Endothelial cell (in vitro differentiated cells): ENCODE data around the gene HIPK1. TPM values are rescaled to one million over a fixed set of nuclear protein-coding genes. Genes with fewer than 3 reads are reported as not detected.

Experiments used
- DNase-seq: peaks from one replicate; pipeline ENCODE4 v3.0.0; 2021; ENCODE audit warnings: low spot score
- H3K27ac Mint-ChIP-seq: one replicate; pipeline ENCODE4 v1.8.0; 2021; ENCODE audit warnings: mixed read lengths, inconsistent platforms; ENCODE audit not compliant: unreplicated experiment
- H3K27me3 Mint-ChIP-seq: one replicate; pipeline ENCODE4 v1.8.0; 2021; ENCODE audit warnings: mild to moderate bottlenecking, moderate library complexity, mixed read lengths, inconsistent platforms; ENCODE audit not compliant: unreplicated experiment
- H3K36me3 Mint-ChIP-seq: one replicate; pipeline ENCODE4 v1.8.0; 2021; ENCODE audit warnings: mild to moderate bottlenecking, low read depth, mixed read lengths, inconsistent platforms; ENCODE audit not compliant: unreplicated experiment
- H3K4me1 Mint-ChIP-seq: one replicate; pipeline ENCODE4 v1.8.0; 2021; ENCODE audit warnings: mild to moderate bottlenecking, mixed read lengths, inconsistent platforms; ENCODE audit not compliant: unreplicated experiment
- H3K4me3 Mint-ChIP-seq: one replicate; pipeline ENCODE4 v1.8.0; 2021; ENCODE audit warnings: mild to moderate bottlenecking, mixed read lengths, inconsistent platforms; ENCODE audit not compliant: unreplicated experiment
- H3K9me3 Mint-ChIP-seq: one replicate; pipeline ENCODE4 v1.8.0; 2021; ENCODE audit warnings: mixed read lengths, inconsistent platforms; ENCODE audit not compliant: unreplicated experiment
- CTCF ChIP-seq: fragments of 200-600 bp; sonication (generic); IDR thresholded peaks from one replicate; pipeline ENCODE4 v1.5.0; 2021; ENCODE audit warnings: antibody characterized with exemption; ENCODE audit not compliant: unreplicated experiment
- total RNA-seq: library from RNA; stranded (reverse); fragmentation: NEBNext Ultra II Directional; extraction: Animal tissue kit (Norgen Biotek cat#: 25700); gene quantifications from one replicate; pipeline ENCODE4 v1.2.1, GENCODE V29; 2021; ENCODE audit not compliant: unreplicated experiment

Gene HIPK1
- total RNA-seq, 1 donor from 2014 or later, result 56.6 TPM

GRCh38 chr1:113935970-113936369, 6.8 kb downstream of the HIPK1 start:
- Mint-ChIP-seq H3K27me3 (peaks cover under 1% of the 10 kb centered on the region), H3K4me3 (no peak overlapping the region), H3K9me3 (no peaks in the 10 kb centered on the region), H3K27ac (no peak overlapping the region), H3K36me3 (peaks cover 4% of the 10 kb centered on the region), H3K4me1 (peaks cover 32% of the 10 kb centered on the region)
- no peak for DNase-seq
- TF ChIP-seq CTCF, result no peak

- H3K36me3 Mint-ChIP-seq, result peaks cover 7% of the 10 kb centered on the region
- DNase-seq, result no peak
- peaks cover 23% of the 10 kb centered on the region for H3K4me1 Mint-ChIP-seq
- no peak for TF ChIP-seq CTCF
- H3K9me3 Mint-ChIP-seq, result no peaks in the 10 kb centered on the region
- H3K27me3 Mint-ChIP-seq, result no peaks in the 10 kb centered on the region
- H3K4me3 Mint-ChIP-seq, result no peak overlapping the region
- H3K27ac Mint-ChIP-seq, result no peak overlapping the region
These were observed 8.0 kb downstream of the HIPK1 start for GRCh38 chr1:113937146-113937545.

GRCh38 chr1:113938192-113938591, 9.1 kb downstream of the HIPK1 start:
- Mint-ChIP-seq H3K4me1 (peaks cover 18% of the 10 kb centered on the region), H3K27me3 (no peaks in the 10 kb centered on the region), H3K36me3 (peaks cover 10% of the 10 kb centered on the region), H3K4me3 (no peak overlapping the region), H3K27ac (no peak overlapping the region), H3K9me3 (no peaks in the 10 kb centered on the region)
- DNase-seq, result no peak
- TF ChIP-seq CTCF, result no peak

DNA sequence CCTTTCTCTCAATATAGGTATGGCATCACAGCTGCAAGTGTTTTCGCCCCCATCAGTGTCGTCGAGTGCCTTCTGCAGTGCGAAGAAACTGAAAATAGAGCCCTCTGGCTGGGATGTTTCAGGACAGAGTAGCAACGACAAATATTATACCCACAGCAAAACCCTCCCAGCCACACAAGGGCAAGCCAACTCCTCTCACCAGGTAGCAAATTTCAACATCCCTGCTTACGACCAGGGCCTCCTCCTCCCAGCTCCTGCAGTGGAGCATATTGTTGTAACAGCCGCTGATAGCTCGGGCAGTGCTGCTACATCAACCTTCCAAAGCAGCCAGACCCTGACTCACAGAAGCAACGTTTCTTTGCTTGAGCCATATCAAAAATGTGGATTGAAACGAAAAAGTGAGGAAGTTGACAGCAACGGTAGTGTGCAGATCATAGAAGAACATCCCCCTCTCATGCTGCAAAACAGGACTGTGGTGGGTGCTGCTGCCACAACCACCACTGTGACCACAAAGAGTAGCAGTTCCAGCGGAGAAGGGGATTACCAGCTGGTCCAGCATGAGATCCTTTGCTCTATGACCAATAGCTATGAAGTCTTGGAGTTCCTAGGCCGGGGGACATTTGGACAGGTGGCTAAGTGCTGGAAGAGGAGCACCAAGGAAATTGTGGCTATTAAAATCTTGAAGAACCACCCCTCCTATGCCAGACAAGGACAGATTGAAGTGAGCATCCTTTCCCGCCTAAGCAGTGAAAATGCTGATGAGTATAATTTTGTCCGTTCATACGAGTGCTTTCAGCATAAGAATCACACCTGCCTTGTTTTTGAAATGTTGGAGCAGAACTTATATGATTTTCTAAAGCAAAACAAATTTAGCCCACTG, 11.5 kb downstream of the HIPK1 start:
- no peak for TF ChIP-seq CTCF
- peaks cover 17% of the 10 kb centered on the region for H3K36me3 Mint-ChIP-seq
- no peak overlapping the region for H3K4me3 Mint-ChIP-seq
- H3K9me3 Mint-ChIP-seq, result no peaks in the 10 kb centered on the region
- no peak for DNase-seq
- no peak overlapping the region for H3K27ac Mint-ChIP-seq
- no peaks in the 10 kb centered on the region for H3K27me3 Mint-ChIP-seq
- peaks cover 11% of the 10 kb centered on the region for H3K4me1 Mint-ChIP-seq

DNA sequence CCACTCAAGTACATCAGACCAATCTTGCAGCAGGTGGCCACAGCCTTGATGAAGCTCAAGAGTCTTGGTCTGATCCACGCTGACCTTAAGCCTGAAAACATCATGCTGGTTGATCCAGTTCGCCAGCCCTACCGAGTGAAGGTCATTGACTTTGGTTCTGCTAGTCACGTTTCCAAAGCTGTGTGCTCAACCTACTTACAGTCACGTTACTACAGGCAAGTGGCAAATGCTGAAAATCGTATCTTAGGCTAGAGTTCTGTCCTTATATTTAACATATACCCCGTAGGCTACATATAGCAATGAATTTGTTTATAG, 12.1 kb downstream of the HIPK1 start:
- no peaks in the 10 kb centered on the region for H3K9me3 Mint-ChIP-seq
- no peak for DNase-seq
- no peak overlapping the region for H3K27ac Mint-ChIP-seq
- peaks cover 17% of the 10 kb centered on the region for H3K36me3 Mint-ChIP-seq
- no peak for TF ChIP-seq CTCF
- H3K4me3 Mint-ChIP-seq, result no peak overlapping the region
- H3K27me3 Mint-ChIP-seq, result no peaks in the 10 kb centered on the region
- peaks cover 15% of the 10 kb centered on the region for H3K4me1 Mint-ChIP-seq
